LoVo (cell line): ENCODE results near the gene OBSCN.

ENCODE experiments used
- DNase-seq: peaks from one replicate; pipeline ENCODE4 v3.0.0-alpha.2; 2016; ENCODE audit warnings: low spot score

OBSCN gene

GRCh38 chr1:228277491-228278431 lies 69.9 kb downstream of the OBSCN start:
- no peak for DNase-seq

- no peak for DNase-seq
Measured at GRCh38 chr1:228278432-228278941, 70.6 kb downstream of the OBSCN start.

GRCh38 chr1:228279011-228279721 lies 71.3 kb downstream of the OBSCN start:
- DNase-seq = no peak

GRCh38 chr1:228279722-228280105 lies 71.9 kb downstream of the OBSCN start:
- no peak for DNase-seq

GRCh38 chr1:228280106-228280901 lies 72.5 kb downstream of the OBSCN start:
- DNase-seq = no peak

- DNase-seq = no peak
Measured at GRCh38 chr1:228280961-228281591, 73.2 kb downstream of the OBSCN start.

- no peak for DNase-seq
Measured at GRCh38 chr1:228281631-228282328, 73.9 kb downstream of the OBSCN start.

- no peak for DNase-seq
Measured at GRCh38 chr1:228282329-228283042, 74.6 kb downstream of the OBSCN start.

- no peak for DNase-seq
Measured at GRCh38 chr1:228283043-228283371, 75.2 kb downstream of the OBSCN start.

GRCh38 chr1:228283476-228284147 lies 75.8 kb downstream of the OBSCN start:
- DNase-seq = no peak

- no peak for DNase-seq
Measured at GRCh38 chr1:228284148-228284495, 76.3 kb downstream of the OBSCN start.

- DNase-seq = no peak
Measured at GRCh38 chr1:228284521-228284920, 76.7 kb downstream of the OBSCN start.

GRCh38 chr1:228285661-228286504 lies 78.0 kb downstream of the OBSCN start:
- no peak for DNase-seq

GRCh38 chr1:228286505-228287417 lies 78.9 kb downstream of the OBSCN start:
- DNase-seq = no peak

- no peak for DNase-seq
Measured at GRCh38 chr1:228287541-228288425, 79.9 kb downstream of the OBSCN start.

GRCh38 chr1:228288536-228289238 lies 80.8 kb downstream of the OBSCN start:
- DNase-seq = no peak
